Activated naive CD4-positive, alpha-beta T cell treated with anti-CD3 and anti-CD28 coated beads, Interleukin-2, amount 10 ng/mL, durations not matched to agents 7 days and 5 days (primary cell): Measurements from ENCODE around the gene PKD2.
A peak's percentile ranks its signal among the peaks of the same experiment; 100 is the strongest.

ENCODE experiments used
- CTCF ChIA-PET: fragments of 350-600 bp; sonication (Branson Sonifier 250); formaldehyde crosslinking; loops from one replicate; lab custom pipeline; 2021; ENCODE audit warnings: antibody characterized with exemption; lab: Charles Lee
- DNase-seq: peaks from one replicate; pipeline ENCODE4 v3.0.0-alpha.2; 2020
- H3K27ac Mint-ChIP-seq: one replicate; pipeline ENCODE4 v1.8.0; 2021; ENCODE audit warnings: mild to moderate bottlenecking, moderate library complexity, mixed read lengths
- H3K27me3 Mint-ChIP-seq: one replicate; pipeline ENCODE4 v1.8.0; 2021; ENCODE audit warnings: mild to moderate bottlenecking, mixed read lengths
- H3K36me3 Mint-ChIP-seq: one replicate; pipeline ENCODE4 v1.8.0; 2021; ENCODE audit warnings: mixed read lengths
- H3K4me1 Mint-ChIP-seq: one replicate; pipeline ENCODE4 v1.8.0; 2021; ENCODE audit warnings: mixed read lengths
- H3K4me3 Mint-ChIP-seq: one replicate; pipeline ENCODE4 v1.8.0; 2021; ENCODE audit warnings: mild to moderate bottlenecking, moderate library complexity, mixed read lengths
- H3K9me3 Mint-ChIP-seq: one replicate; pipeline ENCODE4 v1.8.0; 2021; ENCODE audit warnings: mixed read lengths

Gene PKD2

DNA sequence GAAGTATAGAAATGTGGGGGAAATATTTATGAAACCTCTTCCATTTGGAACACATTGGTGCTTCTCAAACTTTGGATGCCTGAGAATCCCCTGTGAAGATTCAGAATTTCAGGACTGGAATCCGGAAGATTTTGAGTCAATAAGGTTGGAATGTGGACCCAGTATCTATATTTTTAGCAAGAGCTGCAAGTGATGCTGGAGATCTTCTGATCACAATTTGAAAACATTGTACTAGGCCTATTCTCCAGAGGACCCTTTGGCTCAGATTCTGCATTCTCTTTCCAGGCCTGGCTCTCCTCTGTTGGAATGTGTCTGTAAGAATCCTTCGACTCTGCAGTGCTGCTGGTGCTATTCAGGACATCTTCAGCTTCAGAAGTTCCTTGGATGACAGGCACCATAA, 2.4 kb upstream of the PKD2 start:
- no peak overlapping the region for H3K4me3 Mint-ChIP-seq
- CTCF ChIA-PET, result interaction anchor here (0.9 kb wide), 1 partner anchor 20 kb away, joined by 3 read pairs; no protein-coding TSS in a partner anchor
- H3K4me1 Mint-ChIP-seq, result peaks cover 13% of the 10 kb centered on the region
- H3K27me3 Mint-ChIP-seq, result peaks cover 44% of the 10 kb centered on the region
- peaks cover 5% of the 10 kb centered on the region for H3K36me3 Mint-ChIP-seq
- no peak overlapping the region for H3K27ac Mint-ChIP-seq
- no peak for DNase-seq
- no peaks in the 10 kb centered on the region for H3K9me3 Mint-ChIP-seq

DNA sequence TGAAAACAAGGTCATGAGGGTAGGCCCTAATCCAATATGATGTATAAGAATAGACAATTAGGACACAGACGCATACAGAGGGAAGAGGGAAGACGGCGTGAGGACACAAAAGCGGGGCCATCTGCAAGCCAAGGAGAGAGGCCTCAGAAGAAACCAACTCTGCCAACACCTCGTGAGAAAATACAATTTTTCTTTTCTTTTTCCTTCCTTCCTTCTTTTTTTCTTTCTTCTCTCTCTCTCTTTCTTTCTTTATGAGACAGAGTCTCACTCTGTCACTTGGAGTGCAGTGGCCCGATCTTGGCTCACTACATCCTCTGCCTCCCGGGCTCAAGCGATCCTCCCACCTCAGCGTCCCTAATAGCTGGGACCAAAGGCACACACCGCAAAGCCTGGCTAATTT, 1.5 kb upstream of the PKD2 start:
- DNase-seq, result no peak
- peak overlapping the region; percentile 78 for H3K4me3 Mint-ChIP-seq
- H3K27me3 Mint-ChIP-seq, result peaks cover 46% of the 10 kb centered on the region
- peaks cover 19% of the 10 kb centered on the region for H3K4me1 Mint-ChIP-seq
- peaks cover 5% of the 10 kb centered on the region for H3K36me3 Mint-ChIP-seq
- CTCF ChIA-PET, result interaction anchor here (0.9 kb wide), 1 partner anchor 21 kb away, joined by 3 read pairs; no protein-coding TSS in a partner anchor
- H3K27ac Mint-ChIP-seq, result no peak overlapping the region
- no peaks in the 10 kb centered on the region for H3K9me3 Mint-ChIP-seq

DNA sequence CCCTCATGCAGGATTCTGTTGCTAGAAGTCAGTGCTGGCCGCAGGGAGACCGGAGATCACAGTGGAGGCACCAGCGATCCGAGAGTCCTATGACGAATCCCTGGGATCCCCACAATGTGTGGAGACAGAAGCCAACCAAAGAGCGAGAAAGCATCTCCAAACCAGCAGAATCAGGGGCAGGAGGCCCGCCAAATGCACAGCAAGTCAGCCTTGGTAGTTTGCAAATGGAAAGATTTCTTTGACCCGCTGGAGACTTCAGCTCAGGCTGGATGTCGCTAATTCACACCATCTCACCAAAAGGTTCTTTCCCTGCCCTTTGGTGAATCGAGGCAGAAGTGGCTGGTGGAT, 505 bp upstream of the PKD2 start:
- peaks cover 22% of the 10 kb centered on the region for H3K4me1 Mint-ChIP-seq
- no peak for DNase-seq
- CTCF ChIA-PET, result no interaction called here
- no peak overlapping the region for H3K27ac Mint-ChIP-seq
- H3K27me3 Mint-ChIP-seq, result peaks cover 45% of the 10 kb centered on the region
- no peaks in the 10 kb centered on the region for H3K9me3 Mint-ChIP-seq
- H3K4me3 Mint-ChIP-seq, result peak overlapping the region; percentile 78
- peaks cover 5% of the 10 kb centered on the region for H3K36me3 Mint-ChIP-seq

DNA sequence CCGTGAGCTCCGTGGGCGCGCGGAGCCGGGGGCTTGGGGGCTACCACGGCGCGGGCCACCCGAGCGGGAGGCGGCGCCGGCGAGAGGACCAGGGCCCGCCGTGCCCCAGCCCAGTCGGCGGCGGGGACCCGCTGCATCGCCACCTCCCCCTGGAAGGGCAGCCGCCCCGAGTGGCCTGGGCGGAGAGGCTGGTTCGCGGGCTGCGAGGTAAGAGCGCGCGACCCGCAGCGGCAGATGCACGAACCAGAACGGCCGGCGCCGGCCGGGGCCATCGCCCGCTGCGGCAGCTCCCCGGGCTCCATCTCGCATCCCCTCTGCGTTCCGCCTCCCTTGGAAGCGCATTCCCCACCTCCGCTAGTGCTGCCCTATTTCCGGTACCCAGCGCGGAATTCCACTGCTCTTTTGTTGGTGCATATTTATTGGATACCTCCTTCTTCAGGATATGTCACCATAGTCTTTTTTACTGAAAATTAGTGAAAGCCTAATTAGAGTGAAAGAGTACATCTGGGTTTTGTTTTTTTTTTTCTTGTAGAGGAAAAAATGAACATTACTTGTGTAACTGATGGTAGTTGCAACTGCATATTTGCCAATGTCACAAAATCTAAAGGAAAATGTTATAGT, 797 bp downstream of the PKD2 start:
- Mint-ChIP-seq H3K27ac (peak overlapping the region; percentile 0), H3K4me3 (peak overlapping the region; percentile 89), H3K4me1 (peaks cover 31% of the 10 kb centered on the region), H3K36me3 (peaks cover 5% of the 10 kb centered on the region), H3K9me3 (no peaks in the 10 kb centered on the region), H3K27me3 (peaks cover 33% of the 10 kb centered on the region)
- DNase-seq, result peak; percentile 42
- CTCF ChIA-PET, result no interaction called here

DNA sequence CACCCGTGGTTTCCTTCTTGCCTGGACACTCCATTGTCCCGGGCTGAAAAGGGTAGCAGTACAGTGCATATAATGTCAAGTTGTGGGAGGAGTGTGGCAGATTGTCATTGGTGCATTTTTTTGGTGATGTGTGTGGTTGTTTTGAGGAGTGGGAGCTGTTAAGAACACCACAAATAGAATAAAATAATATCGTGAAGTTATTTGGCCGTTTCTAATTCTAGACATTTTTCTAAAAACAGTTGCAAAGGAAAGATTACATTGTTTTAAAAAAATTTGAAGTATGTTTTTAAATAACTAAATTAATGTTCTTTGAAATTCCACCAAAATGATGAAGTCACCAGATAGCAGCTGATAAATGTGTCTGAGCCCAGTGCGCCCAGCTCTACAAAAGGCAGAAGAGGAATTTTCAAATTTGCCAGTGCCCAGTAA, 1.3 kb downstream of the PKD2 start:
- Mint-ChIP-seq H3K4me1 (peaks cover 31% of the 10 kb centered on the region), H3K27ac (peak overlapping the region; percentile 0), H3K36me3 (peaks cover 5% of the 10 kb centered on the region), H3K9me3 (no peaks in the 10 kb centered on the region), H3K27me3 (peaks cover 30% of the 10 kb centered on the region), H3K4me3 (peak overlapping the region; percentile 89)
- CTCF ChIA-PET, result no interaction called here
- DNase-seq, result no peak

DNA sequence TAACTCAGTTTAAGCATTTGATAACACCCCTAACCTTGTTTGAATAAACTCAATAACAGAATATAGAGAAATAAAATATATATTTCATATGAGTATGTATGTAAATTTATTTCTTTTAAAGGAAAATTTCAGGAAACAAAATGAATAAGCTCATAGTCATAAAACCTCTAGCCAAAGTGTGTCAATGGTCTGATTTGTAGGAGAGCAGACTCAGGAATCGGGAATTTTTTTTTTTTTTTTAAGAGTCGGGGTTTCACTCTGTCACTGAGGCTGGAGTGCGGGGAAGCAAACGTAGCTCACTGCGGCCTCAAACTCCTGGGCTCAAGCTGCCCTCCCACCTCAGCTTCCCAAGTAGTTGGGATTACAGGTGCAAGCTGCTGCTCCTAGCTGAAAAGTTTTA, 2.4 kb downstream of the PKD2 start:
- Mint-ChIP-seq H3K9me3 (no peaks in the 10 kb centered on the region), H3K4me3 (no peak overlapping the region), H3K36me3 (peaks cover 5% of the 10 kb centered on the region), H3K27me3 (peaks cover 29% of the 10 kb centered on the region), H3K27ac (no peak overlapping the region), H3K4me1 (peaks cover 31% of the 10 kb centered on the region)
- CTCF ChIA-PET, result interaction anchor here (0.6 kb wide), 1 partner anchor 10 kb away, joined by 4 read pairs; no protein-coding TSS in a partner anchor
- no peak for DNase-seq

DNA sequence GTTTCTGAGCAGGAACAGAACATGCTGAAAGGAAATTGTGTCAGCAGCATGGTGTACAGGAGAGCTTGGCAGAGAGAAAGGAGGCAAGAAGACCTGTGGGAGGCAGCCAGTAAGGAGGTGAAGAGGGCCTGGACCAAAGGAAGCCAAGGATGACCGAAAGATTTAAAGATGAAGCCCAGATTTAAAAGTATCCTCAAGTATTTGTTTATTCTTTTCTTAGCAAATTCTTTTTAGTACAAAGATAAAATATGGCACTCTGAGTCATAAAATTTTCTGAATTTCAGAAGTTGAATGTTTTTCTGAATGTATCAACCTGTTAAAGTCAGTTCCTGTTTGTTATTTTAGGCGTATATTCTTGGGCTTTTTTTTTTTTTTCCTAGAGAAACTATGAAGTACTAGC, 3.5 kb downstream of the PKD2 start:
- Mint-ChIP-seq H3K27ac (no peak overlapping the region), H3K9me3 (no peaks in the 10 kb centered on the region), H3K4me3 (no peak overlapping the region), H3K4me1 (peaks cover 31% of the 10 kb centered on the region), H3K27me3 (peaks cover 21% of the 10 kb centered on the region), H3K36me3 (peaks cover 5% of the 10 kb centered on the region)
- CTCF ChIA-PET, result no interaction called here
- DNase-seq, result no peak

DNA sequence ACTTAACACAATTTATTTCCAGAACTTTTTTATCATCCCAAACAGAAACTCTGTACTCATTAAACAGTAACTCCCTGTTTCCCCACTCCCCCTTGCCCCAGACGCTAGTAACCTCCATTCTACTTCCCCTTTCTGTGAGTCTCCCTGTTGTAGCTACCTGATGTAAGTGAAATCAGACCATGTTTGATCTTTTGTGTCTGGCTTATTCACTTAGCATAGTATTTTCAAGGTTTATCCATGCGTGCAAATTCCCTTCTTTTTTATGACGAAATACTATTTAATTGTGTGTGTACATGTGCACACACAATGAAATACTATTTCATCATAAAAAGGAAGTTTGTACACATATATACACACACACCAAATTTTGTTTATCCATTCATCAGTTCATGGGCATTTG, 5.2 kb downstream of the PKD2 start:
- DNase-seq, result no peak
- Mint-ChIP-seq H3K36me3 (peaks cover 5% of the 10 kb centered on the region), H3K4me3 (no peak overlapping the region), H3K4me1 (peaks cover 27% of the 10 kb centered on the region), H3K27ac (no peak overlapping the region), H3K27me3 (peaks cover 9% of the 10 kb centered on the region), H3K9me3 (no peaks in the 10 kb centered on the region)
- CTCF ChIA-PET, result no interaction called here

DNA sequence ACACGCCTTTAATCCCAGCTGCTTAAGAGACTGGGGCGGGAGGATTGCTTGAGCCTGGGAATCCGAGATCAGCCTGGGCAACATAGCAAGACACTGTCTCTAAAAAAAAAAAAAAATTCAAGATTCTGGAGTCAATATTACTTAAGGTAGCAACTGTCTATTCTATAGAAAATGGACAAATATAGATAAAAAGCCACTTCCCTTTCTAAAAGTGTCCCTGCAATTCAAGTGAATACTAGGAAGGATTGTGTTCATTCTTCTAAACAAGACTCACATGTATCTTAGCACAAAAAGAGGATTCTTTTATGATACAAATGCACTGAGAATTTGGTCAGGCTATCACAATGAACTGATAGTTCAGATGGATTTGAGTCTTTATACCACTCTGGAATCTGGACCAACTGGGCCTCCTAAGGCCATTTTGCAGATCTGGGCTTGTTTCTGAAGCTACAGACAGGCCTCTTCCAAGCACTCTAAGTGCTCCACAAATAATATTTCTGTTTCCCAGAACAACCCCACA, 7.0 kb downstream of the PKD2 start:
- Mint-ChIP-seq H3K27me3 (peaks cover 4% of the 10 kb centered on the region), H3K4me3 (no peak overlapping the region), H3K9me3 (no peaks in the 10 kb centered on the region), H3K4me1 (peaks cover 18% of the 10 kb centered on the region), H3K36me3 (no peaks in the 10 kb centered on the region), H3K27ac (no peak overlapping the region)
- no peak for DNase-seq
- CTCF ChIA-PET, result interaction anchor here (1.0 kb wide), 1 partner anchor 19 kb away, joined by 3 read pairs; no protein-coding TSS in a partner anchor

DNA sequence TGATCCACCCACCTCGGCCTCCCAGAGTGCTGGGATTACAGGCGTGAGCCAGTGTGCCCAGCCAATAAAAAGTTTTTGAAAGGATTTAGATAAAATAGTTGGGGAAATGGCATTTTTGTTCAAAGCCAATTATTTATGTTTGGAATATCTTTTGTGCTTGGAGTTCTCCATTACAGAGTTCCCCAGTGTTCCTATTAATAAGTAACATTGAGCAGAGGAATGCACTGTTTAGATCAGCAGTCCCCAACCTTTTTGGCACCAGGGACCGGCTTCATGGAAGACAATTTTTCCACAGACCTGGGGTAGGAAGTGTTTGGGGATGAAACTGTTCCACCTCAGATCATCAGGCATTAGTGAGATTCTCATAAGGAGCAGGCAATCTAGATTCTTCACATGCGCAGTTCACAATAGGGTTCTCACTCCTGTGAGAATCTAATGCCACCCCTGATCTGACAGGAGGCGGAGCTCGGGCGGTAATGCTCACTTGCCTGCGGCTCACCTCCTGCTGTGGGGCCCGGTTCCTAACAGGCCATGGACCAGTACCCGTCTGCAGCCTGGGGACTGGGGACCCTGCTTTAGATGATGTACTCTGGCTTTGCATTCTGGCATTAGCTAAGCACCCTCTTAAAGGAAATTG, 8.3 kb downstream of the PKD2 start:
- CTCF ChIA-PET, result no interaction called here
- H3K27ac Mint-ChIP-seq, result no peak overlapping the region
- H3K4me3 Mint-ChIP-seq, result no peak overlapping the region
- peaks cover 3% of the 10 kb centered on the region for H3K27me3 Mint-ChIP-seq
- H3K36me3 Mint-ChIP-seq, result no peaks in the 10 kb centered on the region
- H3K9me3 Mint-ChIP-seq, result no peaks in the 10 kb centered on the region
- H3K4me1 Mint-ChIP-seq, result peaks cover 13% of the 10 kb centered on the region
- DNase-seq, result no peak

DNA sequence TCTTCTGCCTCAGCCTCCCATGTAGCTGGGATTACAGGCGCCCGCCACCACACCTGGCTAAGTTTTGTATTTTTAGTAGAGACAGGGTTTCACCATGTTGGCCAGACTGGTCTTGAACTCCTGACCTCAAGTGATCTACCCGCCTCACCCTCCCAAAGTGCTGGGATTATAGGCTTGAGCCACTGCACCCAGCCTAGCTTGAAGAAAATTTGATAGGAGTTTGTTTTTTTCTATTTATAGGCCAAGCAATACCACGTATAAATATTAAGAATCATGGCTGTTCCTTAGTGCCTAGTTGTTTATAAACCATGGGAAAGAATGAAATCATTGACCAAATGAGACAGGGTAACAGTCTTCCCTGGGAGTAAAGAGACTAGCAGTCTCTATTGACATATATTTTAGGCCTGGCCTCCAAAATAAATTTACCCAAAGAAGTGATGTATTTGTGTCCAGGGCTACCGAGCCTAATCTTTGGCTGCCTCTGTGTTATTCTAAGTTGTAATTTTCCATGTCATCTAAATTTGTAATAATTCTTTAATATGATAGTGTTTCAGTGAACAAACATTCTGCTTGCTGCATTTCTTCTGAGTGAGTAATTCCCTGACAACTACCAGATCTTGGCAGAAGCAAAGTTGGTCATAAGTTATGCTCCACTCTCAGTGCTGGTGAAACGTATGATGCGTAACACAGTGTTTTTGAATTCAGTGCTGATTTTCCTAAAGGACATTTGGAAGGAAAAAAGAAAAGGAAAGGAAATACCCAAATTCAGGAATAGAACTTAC, 10.3 kb downstream of the PKD2 start:
- no peaks in the 10 kb centered on the region for H3K27me3 Mint-ChIP-seq
- no peak overlapping the region for H3K27ac Mint-ChIP-seq
- no peak for DNase-seq
- H3K4me3 Mint-ChIP-seq, result no peak overlapping the region
- H3K36me3 Mint-ChIP-seq, result peaks cover 2% of the 10 kb centered on the region
- CTCF ChIA-PET, result no interaction called here
- H3K4me1 Mint-ChIP-seq, result peaks cover 4% of the 10 kb centered on the region
- H3K9me3 Mint-ChIP-seq, result no peaks in the 10 kb centered on the region

DNA sequence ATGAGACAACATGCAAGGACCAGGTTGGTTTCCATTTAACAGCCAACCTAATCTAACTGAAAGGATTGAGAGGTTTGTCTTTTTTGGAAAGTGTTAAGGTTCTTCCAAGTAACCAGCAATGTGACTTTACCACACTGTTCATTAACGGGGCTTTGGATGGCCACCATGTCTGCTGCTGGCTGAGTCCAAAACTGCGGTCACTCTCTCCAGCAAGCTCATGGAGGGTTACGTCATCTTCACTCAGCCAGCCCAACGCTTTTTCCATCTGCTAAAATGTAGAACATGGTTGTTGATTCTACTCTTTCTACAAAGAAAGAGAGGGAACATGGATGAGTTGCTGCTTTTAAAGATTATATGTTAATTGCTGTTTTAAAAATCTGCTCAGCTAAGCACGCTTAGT, 11.0 kb downstream of the PKD2 start:
- Mint-ChIP-seq H3K4me1 (no peaks in the 10 kb centered on the region), H3K4me3 (no peak overlapping the region), H3K36me3 (peaks cover 2% of the 10 kb centered on the region), H3K27me3 (no peaks in the 10 kb centered on the region), H3K9me3 (no peaks in the 10 kb centered on the region), H3K27ac (no peak overlapping the region)
- CTCF ChIA-PET, result no interaction called here
- DNase-seq, result no peak

DNA sequence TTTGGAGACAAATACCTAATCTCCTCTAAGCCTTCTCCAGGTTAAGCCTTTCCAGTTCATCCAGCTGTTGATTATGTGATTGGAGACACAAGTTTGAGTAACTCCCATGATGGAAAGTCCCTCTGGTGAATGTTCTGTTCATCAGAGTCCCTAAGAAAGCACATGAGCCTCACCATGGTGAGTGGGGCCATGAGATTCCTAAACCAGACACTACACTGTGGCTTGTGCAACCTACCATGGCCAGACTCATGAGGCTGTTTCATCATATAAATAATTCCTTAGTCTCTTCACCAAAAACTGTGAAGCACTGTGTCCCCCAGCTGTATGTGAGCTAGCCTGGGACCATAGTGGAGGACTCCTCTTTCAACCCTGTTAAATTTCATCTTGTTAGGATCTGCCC, 14.4 kb downstream of the PKD2 start:
- CTCF ChIA-PET, result interaction anchor here (0.7 to 1.3 kb wide), 5 partner anchors 11 to 496 kb away, joined by 3 to 5 read pairs (median 3); no protein-coding TSS in a partner anchor
- H3K9me3 Mint-ChIP-seq, result peaks cover 9% of the 10 kb centered on the region
- no peaks in the 10 kb centered on the region for H3K27me3 Mint-ChIP-seq
- H3K36me3 Mint-ChIP-seq, result peaks cover 11% of the 10 kb centered on the region
- no peak for DNase-seq
- no peaks in the 10 kb centered on the region for H3K4me1 Mint-ChIP-seq
- H3K4me3 Mint-ChIP-seq, result no peak overlapping the region
- H3K27ac Mint-ChIP-seq, result no peak overlapping the region

DNA sequence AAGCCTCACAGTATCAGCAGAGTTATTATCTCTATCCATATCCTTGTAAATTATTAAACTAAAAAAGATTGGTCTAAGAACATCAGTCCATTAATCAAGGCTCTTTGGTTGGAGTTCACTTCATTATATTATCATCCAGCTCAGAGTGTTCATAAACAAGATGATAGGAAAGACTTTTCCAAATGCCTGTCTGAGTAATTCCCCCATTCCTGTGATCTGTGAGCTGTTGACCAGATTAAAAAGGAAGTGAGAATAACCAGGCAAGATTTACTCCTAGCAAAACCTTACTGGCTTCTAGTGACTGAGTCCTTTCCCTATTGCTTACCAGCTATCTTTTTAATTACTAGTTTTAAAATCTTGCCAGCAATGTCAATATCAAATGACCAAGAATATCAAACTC, 14.9 kb downstream of the PKD2 start:
- Mint-ChIP-seq H3K27ac (no peak overlapping the region), H3K27me3 (no peaks in the 10 kb centered on the region), H3K4me3 (no peak overlapping the region), H3K36me3 (peaks cover 13% of the 10 kb centered on the region), H3K9me3 (peaks cover 10% of the 10 kb centered on the region), H3K4me1 (peaks cover under 1% of the 10 kb centered on the region)
- CTCF ChIA-PET, result interaction anchor here (1.0 to 1.3 kb wide), 3 partner anchors 10 to 493 kb away, joined by 3 to 5 read pairs (median 3); no protein-coding TSS in a partner anchor
- no peak for DNase-seq
